Testis (tissue), 3 donors: ENCODE measurements around the gene DDX55. TPM values are rescaled to one million over a fixed set of nuclear protein-coding genes. Genes with fewer than 3 reads are reported as not detected.

Source experiments
- DNase-seq: peaks from one replicate; pipeline ENCODE4 v3.0.0-alpha.2; 2019
- H3K27ac ChIP-seq, 2 donors: fragments of 200-600 bp; sonication (generic); one replicate each; pipeline ENCODE4 v1.5.1; 2019
- H3K27me3 ChIP-seq: fragments of 200-600 bp; sonication (generic); one replicate; pipeline ENCODE4 v1.5.1; 2019
- H3K36me3 ChIP-seq: fragments of 200-600 bp; sonication (generic); one replicate; pipeline ENCODE4 v1.5.1; 2017; ENCODE audit warnings: low read depth; ENCODE audit errors: missing control alignments
- H3K4me1 ChIP-seq: fragments of 200-600 bp; sonication (generic); one replicate; pipeline ENCODE4 v1.5.1; 2019
- H3K4me3 ChIP-seq, 2 donors: fragments of 200-600 bp; sonication (generic); one replicate each; pipeline ENCODE4 v1.5.1; 2017 to 2019
- H3K9me3 ChIP-seq: fragments of 200-600 bp; sonication (generic); one replicate; pipeline ENCODE4 v1.5.1; 2017
- POLR2A ChIP-seq: fragments of 450-650 bp; IDR thresholded peaks from one replicate; pipeline ENCODE4 v1.6.1; 2017; ENCODE audit warnings: antibody characterized with exemption, mild to moderate bottlenecking, moderate library complexity
- WGBS, 2 donors: methylation state at CpG; one replicate each; pipeline ENCODE4 v1.1.5; 2018; 5-methylcytosine and 5-hydroxymethylcytosine counted together
- intact Hi-C: fragments of 100-400 bp; cut with DNase I; formaldehyde crosslinking; loops from one replicate; pipeline ENCODE4 v1.15.1; 2023; ENCODE audit warnings: low total_unique reads
- polyA plus RNA-seq: library from polyadenylated mRNA; stranded (reverse); fragments of 350-450 nt; fragmentation: Illumina TruSeq; extraction: RNeasy Lipid Tissue Mini Kit (QIAGEN cat#74804); gene quantifications from one replicate; pipeline ENCODE4 v1.2.3, GENCODE V29; 2014; ENCODE audit warnings: low read depth, low replicate concordance; ENCODE audit not compliant: insufficient read depth
- total RNA-seq, 2 donors: library from RNA; depleted of rRNA; stranded (reverse); fragments of >200 nt; gene quantifications; one replicate each; pipeline ENCODE4 v1.2.3, GENCODE V29; 2016
- TF ChIP-seq, protein P1 (sequence below), 3 experiments: fragments of 450-650 bp in 2 of 3; fragments of 200-600 bp in 1 of 3; sonication (generic) in 1 of 3; IDR thresholded peaks; one replicate each; pipeline ENCODE4 v1.5.1; 2016 to 2019; ENCODE audit warnings: antibody characterized with exemption in 3 of 3, mild to moderate bottlenecking in 2 of 3, moderate library complexity in 1 of 3

The DDX55 gene
- total and polyA plus RNA-seq, 3 donors from 2014 or later = 13.4 to 32.6 (median 22.2) TPM

DNA sequence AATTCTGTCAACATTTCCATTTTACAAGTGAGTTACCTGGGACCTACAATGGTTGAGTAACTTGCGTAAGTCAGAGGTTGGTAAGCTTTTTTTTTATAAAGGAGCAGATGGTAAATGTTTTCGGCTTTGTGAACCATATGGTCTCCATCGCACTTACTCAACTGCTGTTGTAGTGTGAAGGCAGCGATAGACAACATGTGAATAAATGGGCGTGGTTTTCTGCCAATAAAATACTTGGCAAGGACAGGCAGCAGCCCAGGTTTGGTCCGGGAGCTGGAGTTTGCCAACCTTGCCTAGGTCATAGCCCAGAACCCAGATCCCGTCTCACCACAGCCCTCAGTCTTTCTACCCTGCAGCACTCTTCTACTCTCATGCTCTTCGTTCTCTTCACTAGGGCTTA lies 6.3 kb downstream of the DDX55 start:
- TF ChIP-seq, protein P1, sequence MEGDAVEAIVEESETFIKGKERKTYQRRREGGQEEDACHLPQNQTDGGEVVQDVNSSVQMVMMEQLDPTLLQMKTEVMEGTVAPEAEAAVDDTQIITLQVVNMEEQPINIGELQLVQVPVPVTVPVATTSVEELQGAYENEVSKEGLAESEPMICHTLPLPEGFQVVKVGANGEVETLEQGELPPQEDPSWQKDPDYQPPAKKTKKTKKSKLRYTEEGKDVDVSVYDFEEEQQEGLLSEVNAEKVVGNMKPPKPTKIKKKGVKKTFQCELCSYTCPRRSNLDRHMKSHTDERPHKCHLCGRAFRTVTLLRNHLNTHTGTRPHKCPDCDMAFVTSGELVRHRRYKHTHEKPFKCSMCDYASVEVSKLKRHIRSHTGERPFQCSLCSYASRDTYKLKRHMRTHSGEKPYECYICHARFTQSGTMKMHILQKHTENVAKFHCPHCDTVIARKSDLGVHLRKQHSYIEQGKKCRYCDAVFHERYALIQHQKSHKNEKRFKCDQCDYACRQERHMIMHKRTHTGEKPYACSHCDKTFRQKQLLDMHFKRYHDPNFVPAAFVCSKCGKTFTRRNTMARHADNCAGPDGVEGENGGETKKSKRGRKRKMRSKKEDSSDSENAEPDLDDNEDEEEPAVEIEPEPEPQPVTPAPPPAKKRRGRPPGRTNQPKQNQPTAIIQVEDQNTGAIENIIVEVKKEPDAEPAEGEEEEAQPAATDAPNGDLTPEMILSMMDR (IDR thresholded peaks at IDR 0.05) = no peak
- no peak for TF ChIP-seq POLR2A
- Histone ChIP-seq H3K27me3 (no peaks in the 10 kb centered on the region), H3K4me3 (no peak overlapping the region), H3K27ac (no peak overlapping the region), H3K36me3 (no peaks in the 10 kb centered on the region), H3K9me3 (no peaks in the 10 kb centered on the region), H3K4me1 (no peaks in the 10 kb centered on the region)
- WGBS, 2 donors = 82 to 94% methylated on average over 8 of the region's 8 CpGs
- DNase-seq = no peak
- intact Hi-C loops = no loop called here

DNA sequence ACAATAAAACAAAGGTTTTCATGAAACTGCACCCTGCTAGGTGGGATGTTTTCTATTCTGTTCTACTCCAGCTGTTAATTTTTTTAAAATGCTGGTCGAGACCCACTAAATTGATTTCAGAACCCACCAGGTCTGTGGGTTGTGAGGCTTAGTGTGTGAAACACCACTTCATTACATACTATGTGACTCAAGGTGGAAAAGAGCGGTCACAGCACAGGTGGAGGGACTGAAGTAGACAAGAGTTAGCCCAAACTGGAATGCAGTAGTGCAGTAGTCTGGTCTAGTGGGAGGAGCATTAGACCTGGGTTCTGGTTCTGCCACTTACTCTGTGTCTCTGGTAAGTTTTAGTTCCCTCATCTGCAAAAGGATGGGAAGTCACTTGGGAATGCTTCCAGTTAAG lies 12.2 kb downstream of the DDX55 start:
- TF ChIP-seq, protein P1 (IDR thresholded peaks at IDR 0.05) = no peak
- TF ChIP-seq POLR2A = no peak
- H3K9me3 ChIP-seq = no peaks in the 10 kb centered on the region
- H3K27me3 ChIP-seq = no peaks in the 10 kb centered on the region
- WGBS, 2 donors = 97 to 100% methylated on average over 2 of the region's 2 CpGs
- H3K4me1 ChIP-seq = no peaks in the 10 kb centered on the region
- intact Hi-C loops = no loop called here
- no peak overlapping the region for H3K27ac ChIP-seq
- no peaks in the 10 kb centered on the region for H3K36me3 ChIP-seq
- DNase-seq = no peak
- no peak overlapping the region for H3K4me3 ChIP-seq

DNA sequence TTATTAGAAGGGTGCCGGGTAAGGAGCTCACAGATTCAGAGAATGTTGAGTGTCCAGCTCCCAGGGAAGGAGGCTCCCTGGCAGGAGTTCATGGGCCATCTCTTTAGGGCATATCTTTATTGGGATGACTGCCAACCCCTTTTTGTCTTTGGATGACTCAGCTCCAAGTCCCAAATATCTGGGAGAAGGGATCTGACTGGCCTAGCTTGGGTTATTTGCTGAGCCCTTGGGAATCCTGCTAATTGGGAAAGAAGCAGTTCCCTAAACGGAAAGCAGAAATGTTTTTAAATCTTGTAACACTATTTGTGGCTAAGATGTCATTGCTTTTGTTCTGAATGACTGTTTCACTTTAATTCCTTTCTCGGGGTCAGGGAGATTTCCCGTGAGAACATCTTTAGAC lies 12.6 kb downstream of the DDX55 start:
- H3K4me1 ChIP-seq = no peaks in the 10 kb centered on the region
- no peaks in the 10 kb centered on the region for H3K36me3 ChIP-seq
- intact Hi-C loops = no loop called here

DNA sequence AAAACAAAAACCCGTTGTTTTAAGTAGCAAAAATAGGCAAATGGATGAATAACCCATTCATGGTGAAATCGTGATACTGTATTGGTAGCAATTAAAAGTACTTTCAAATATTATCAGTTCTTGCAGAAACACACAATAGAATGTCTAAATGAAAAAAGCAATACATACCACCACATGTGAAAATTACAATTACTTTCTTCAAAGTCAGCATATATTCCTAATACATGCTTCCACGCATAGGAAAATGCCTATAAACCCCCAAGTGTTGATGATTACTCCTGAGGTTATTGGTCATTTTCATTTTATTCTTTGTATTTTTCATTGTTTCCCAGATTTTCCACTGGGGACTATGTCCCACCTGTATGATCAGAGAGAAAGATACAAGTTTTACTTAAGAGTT lies 15.2 kb downstream of the DDX55 start:
- intact Hi-C loops = no loop called here

More for the DNA sequence above, 12.6 kb downstream of the DDX55 start:
- Histone ChIP-seq H3K27me3 (no peaks in the 10 kb centered on the region), H3K27ac (no peak overlapping the region), H3K4me3 (no peak overlapping the region), H3K9me3 (no peaks in the 10 kb centered on the region)
- no peak for DNase-seq
- WGBS, 2 donors = 69 to 81% methylated on average over 4 of the region's 4 CpGs
- no peak for TF ChIP-seq POLR2A
- TF ChIP-seq, protein P1 (IDR thresholded peaks at IDR 0.05) = no peak

DNA sequence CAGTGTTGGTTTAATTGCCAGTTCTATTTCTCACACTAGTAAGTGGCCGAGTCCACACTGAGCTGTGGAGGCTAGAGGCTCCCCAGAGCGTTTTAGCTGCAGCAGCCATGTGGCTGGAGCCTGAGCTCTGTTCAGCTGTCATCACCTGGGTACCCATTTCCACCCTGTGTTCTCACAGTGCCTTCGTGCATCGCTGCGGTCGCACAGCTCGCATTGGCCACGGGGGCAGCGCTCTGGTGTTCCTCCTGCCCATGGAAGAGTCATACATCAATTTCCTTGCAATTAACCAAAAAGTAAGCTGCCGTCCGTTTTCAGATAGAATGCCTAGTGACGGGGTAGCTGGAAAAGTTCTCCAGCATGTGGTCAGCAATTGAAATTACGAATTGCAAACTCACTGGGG lies 15.7 kb downstream of the DDX55 start:
- H3K4me3 ChIP-seq = no peak overlapping the region
- no peaks in the 10 kb centered on the region for H3K36me3 ChIP-seq
- H3K27me3 ChIP-seq = no peaks in the 10 kb centered on the region
- H3K27ac ChIP-seq = no peak overlapping the region
- intact Hi-C loops = no loop called here
- WGBS, 2 donors = 89 to 93% methylated on average over 13 of the region's 13 CpGs
- no peaks in the 10 kb centered on the region for H3K4me1 ChIP-seq
- TF ChIP-seq, protein P1 (IDR thresholded peaks at IDR 0.05) = no peak
- H3K9me3 ChIP-seq = no peaks in the 10 kb centered on the region
- no peak for DNase-seq

More for the DNA sequence above, 15.2 kb downstream of the DDX55 start:
- Histone ChIP-seq H3K4me3 (no peak overlapping the region), H3K9me3 (no peaks in the 10 kb centered on the region), H3K27ac (no peak overlapping the region), H3K4me1 (no peaks in the 10 kb centered on the region), H3K27me3 (no peaks in the 10 kb centered on the region), H3K36me3 (no peaks in the 10 kb centered on the region)
- no peak for TF ChIP-seq POLR2A
- TF ChIP-seq, protein P1 (IDR thresholded peaks at IDR 0.05) = no peak
- WGBS, 2 donors = 74 to 87% methylated on average over 3 of the region's 3 CpGs
- DNase-seq = no peak
